Measurements from ENCODE around the gene ZNF20.
A peak's percentile ranks its signal among the peaks of the same experiment; 100 is the strongest.

The ZNF20 gene

GRCh38 chr19:12139885-12140544 is at the start of gene ZNF20:
Gene ZNF20 (minus strand): TSS chr19:12140350. CDS start chr19:12140182, 168 bp downstream.
- Histone ChIP-seq H3K9ac (ENCODE audit: low read length) (peak within 1 kb of the TSS; percentile 88), H3K4me1 (ENCODE audit: control insufficient read depth, insufficient read depth, low read length) (peaks cover 18% of the 10 kb centered on the region), H3K27me3 (replicated peaks; ENCODE audit: control insufficient read depth, insufficient read depth, low read length) (no peaks in the 10 kb centered on the region), H3K4me3 (ENCODE audit: low read length) (peak within 1 kb of the TSS; percentile 97), H3K9me3 (ENCODE audit: control insufficient read depth, low read length) (peaks cover 11% of the 10 kb centered on the region), H3K36me3 (ENCODE audit: control insufficient read depth, insufficient read depth, low read length, severe bottlenecking) (peaks cover 30% of the 10 kb centered on the region)
- DNase-seq (ENCODE audit: low read depth): peak; percentile 99

- Histone ChIP-seq H3K36me3 (ENCODE audit: control insufficient read depth, insufficient read depth, low read length, severe bottlenecking) (peaks cover 91% of the 10 kb centered on the region), H3K4me1 (ENCODE audit: control insufficient read depth, insufficient read depth, low read length) (no peaks in the 10 kb centered on the region), H3K27me3 (replicated peaks; ENCODE audit: control insufficient read depth, insufficient read depth, low read length) (no peaks in the 10 kb centered on the region), H3K9me3 (ENCODE audit: control insufficient read depth, low read length) (peaks cover 99% of the 10 kb centered on the region), H3K9ac (ENCODE audit: low read length) (no peak overlapping the region), H3K4me3 (ENCODE audit: low read length) (peak overlapping the region; percentile 74)
- DNase-seq (ENCODE audit: low read depth): no peak
These were observed 47.5 kb upstream of the ZNF20 start for GRCh38 chr19:12187625-12188024.

GRCh38 chr19:12180377-12180776 is 40.2 kb upstream of the ZNF20 start:
- H3K36me3 ChIP-seq (ENCODE audit: control insufficient read depth, insufficient read depth, low read length, severe bottlenecking): peaks cover 70% of the 10 kb centered on the region
- no peak for DNase-seq (ENCODE audit: low read depth)
- no peaks in the 10 kb centered on the region for H3K4me1 ChIP-seq (ENCODE audit: control insufficient read depth, insufficient read depth, low read length)
- no peaks in the 10 kb centered on the region for H3K27me3 ChIP-seq (replicated peaks; ENCODE audit: control insufficient read depth, insufficient read depth, low read length)
- no peak overlapping the region for H3K9ac ChIP-seq (ENCODE audit: low read length)
- H3K9me3 ChIP-seq (ENCODE audit: control insufficient read depth, low read length): peaks cover 75% of the 10 kb centered on the region
- no peak overlapping the region for H3K4me3 ChIP-seq (ENCODE audit: low read length)

- peaks cover 24% of the 10 kb centered on the region for H3K4me1 ChIP-seq (ENCODE audit: control insufficient read depth, insufficient read depth, low read length)
- peak; percentile 27 for DNase-seq (ENCODE audit: low read depth)
- no peak overlapping the region for H3K9ac ChIP-seq (ENCODE audit: low read length)
- no peaks in the 10 kb centered on the region for H3K27me3 ChIP-seq (replicated peaks; ENCODE audit: control insufficient read depth, insufficient read depth, low read length)
- no peaks in the 10 kb centered on the region for H3K9me3 ChIP-seq (ENCODE audit: control insufficient read depth, low read length)
- H3K36me3 ChIP-seq (ENCODE audit: control insufficient read depth, insufficient read depth, low read length, severe bottlenecking): peaks cover 17% of the 10 kb centered on the region
- peak overlapping the region; percentile 2 for H3K4me3 ChIP-seq (ENCODE audit: low read length)
These were observed 26.5 kb upstream of the ZNF20 start for GRCh38 chr19:12166626-12167025.

- DNase-seq (ENCODE audit: low read depth): peak; percentile 68
- Histone ChIP-seq H3K36me3 (ENCODE audit: control insufficient read depth, insufficient read depth, low read length, severe bottlenecking) (peaks cover 6% of the 10 kb centered on the region), H3K4me1 (ENCODE audit: control insufficient read depth, insufficient read depth, low read length) (peaks cover 24% of the 10 kb centered on the region), H3K4me3 (ENCODE audit: low read length) (peak overlapping the region; percentile 89), H3K27me3 (replicated peaks; ENCODE audit: control insufficient read depth, insufficient read depth, low read length) (no peaks in the 10 kb centered on the region), H3K9ac (ENCODE audit: low read length) (peak overlapping the region; percentile 90), H3K9me3 (ENCODE audit: control insufficient read depth, low read length) (no peaks in the 10 kb centered on the region)
These were observed 23.7 kb upstream of the ZNF20 start for GRCh38 chr19:12163826-12164225.

- H3K9me3 ChIP-seq (ENCODE audit: control insufficient read depth, low read length): no peaks in the 10 kb centered on the region
- DNase-seq (ENCODE audit: low read depth): peak; percentile 99
- H3K9ac ChIP-seq (ENCODE audit: low read length): peak within 1 kb of the TSS; percentile 90
- peaks cover 6% of the 10 kb centered on the region for H3K36me3 ChIP-seq (ENCODE audit: control insufficient read depth, insufficient read depth, low read length, severe bottlenecking)
- no peaks in the 10 kb centered on the region for H3K27me3 ChIP-seq (replicated peaks; ENCODE audit: control insufficient read depth, insufficient read depth, low read length)
- peak within 1 kb of the TSS; percentile 89 for H3K4me3 ChIP-seq (ENCODE audit: low read length)
- peaks cover 24% of the 10 kb centered on the region for H3K4me1 ChIP-seq (ENCODE audit: control insufficient read depth, insufficient read depth, low read length)
These were observed 23.0 kb upstream of the ZNF20 start, which contains the start of gene ZNF136 for GRCh38 chr19:12162882-12163806. Gene ZNF136 (plus strand): TSS chr19:12163096. CDS start chr19:12163204, 108 bp downstream.

GRCh38 chr19:12162513-12162881 is 22.3 kb upstream of the ZNF20 start:
- Histone ChIP-seq H3K36me3 (ENCODE audit: control insufficient read depth, insufficient read depth, low read length, severe bottlenecking) (peaks cover 6% of the 10 kb centered on the region), H3K4me3 (ENCODE audit: low read length) (peak overlapping the region; percentile 89), H3K4me1 (ENCODE audit: control insufficient read depth, insufficient read depth, low read length) (peaks cover 24% of the 10 kb centered on the region), H3K9me3 (ENCODE audit: control insufficient read depth, low read length) (no peaks in the 10 kb centered on the region), H3K27me3 (replicated peaks; ENCODE audit: control insufficient read depth, insufficient read depth, low read length) (no peaks in the 10 kb centered on the region), H3K9ac (ENCODE audit: low read length) (peak overlapping the region; percentile 90)
- no peak for DNase-seq (ENCODE audit: low read depth)

GRCh38 chr19:12159773-12160414 is 19.7 kb upstream of the ZNF20 start:
- Histone ChIP-seq H3K4me1 (ENCODE audit: control insufficient read depth, insufficient read depth, low read length) (peaks cover 20% of the 10 kb centered on the region), H3K9ac (ENCODE audit: low read length) (no peak overlapping the region), H3K36me3 (ENCODE audit: control insufficient read depth, insufficient read depth, low read length, severe bottlenecking) (peaks cover 3% of the 10 kb centered on the region), H3K4me3 (ENCODE audit: low read length) (no peak overlapping the region), H3K27me3 (replicated peaks; ENCODE audit: control insufficient read depth, insufficient read depth, low read length) (no peaks in the 10 kb centered on the region), H3K9me3 (ENCODE audit: control insufficient read depth, low read length) (no peaks in the 10 kb centered on the region)
- DNase-seq (ENCODE audit: low read depth): no peak

GRCh38 chr19:12156223-12157058 is 16.3 kb upstream of the ZNF20 start, which contains the start of gene ZNF625:
Gene ZNF625 (minus strand): TSS chr19:12156734. CDS start chr19:12156558, 176 bp downstream.
- Histone ChIP-seq H3K36me3 (ENCODE audit: control insufficient read depth, insufficient read depth, low read length, severe bottlenecking) (peaks cover 8% of the 10 kb centered on the region), H3K9ac (ENCODE audit: low read length) (peak within 1 kb of the TSS; percentile 93), H3K9me3 (ENCODE audit: control insufficient read depth, low read length) (no peaks in the 10 kb centered on the region), H3K4me1 (ENCODE audit: control insufficient read depth, insufficient read depth, low read length) (peaks cover 9% of the 10 kb centered on the region), H3K27me3 (replicated peaks; ENCODE audit: control insufficient read depth, insufficient read depth, low read length) (no peaks in the 10 kb centered on the region), H3K4me3 (ENCODE audit: low read length) (peak within 1 kb of the TSS; percentile 90)
- peak; percentile 94 for DNase-seq (ENCODE audit: low read depth)

- Histone ChIP-seq H3K4me3 (ENCODE audit: low read length) (peak overlapping the region; percentile 90), H3K9me3 (ENCODE audit: control insufficient read depth, low read length) (no peaks in the 10 kb centered on the region), H3K36me3 (ENCODE audit: control insufficient read depth, insufficient read depth, low read length, severe bottlenecking) (peaks cover 13% of the 10 kb centered on the region), H3K9ac (ENCODE audit: low read length) (peak overlapping the region; percentile 93), H3K27me3 (replicated peaks; ENCODE audit: control insufficient read depth, insufficient read depth, low read length) (no peaks in the 10 kb centered on the region), H3K4me1 (ENCODE audit: control insufficient read depth, insufficient read depth, low read length) (peaks cover 9% of the 10 kb centered on the region)
- peak; percentile 32 for DNase-seq (ENCODE audit: low read depth)
These were observed 15.2 kb upstream of the ZNF20 start for GRCh38 chr19:12155324-12155860.

All from adipocyte (in vitro differentiated cells).